Hepatocyte (in vitro differentiated cells): ENCODE measurements around the gene RBKS. TPM values are rescaled to one million over a fixed set of nuclear protein-coding genes. Genes with fewer than 3 reads are reported as not detected.

ENCODE experiments used
- DNase-seq: peaks from one replicate; pipeline ENCODE4 v3.0.0-alpha.2; 2016; ENCODE audit warnings: low spot score
- H2AFZ ChIP-seq: fragments of 200-600 bp; sonication (generic); 2 replicates; pipeline ENCODE4 v1.6.0; 2016; ENCODE audit warnings: antibody characterized with exemption, mild to moderate bottlenecking
- H3K27ac ChIP-seq: fragments of 200-600 bp; sonication (generic); 2 replicates; pipeline ENCODE4 v1.5.1; 2016; ENCODE audit warnings: mild to moderate bottlenecking
- H3K27me3 ChIP-seq: fragments of 200-600 bp; sonication (generic); 2 replicates; pipeline ENCODE4 v1.6.1; 2016
- H3K36me3 ChIP-seq: fragments of 200-600 bp; sonication (generic); replicated peaks from 2 replicates; pipeline ENCODE4 v1.5.1; 2016; ENCODE audit warnings: low read depth; ENCODE audit not compliant: insufficient read depth
- H3K4me1 ChIP-seq: fragments of 200-600 bp; sonication (generic); 2 replicates; pipeline ENCODE4 v1.5.1; 2016; ENCODE audit warnings: mild to moderate bottlenecking, moderate library complexity; ENCODE audit not compliant: insufficient read depth
- H3K4me2 ChIP-seq: fragments of 200-600 bp; sonication (generic); 2 replicates; pipeline ENCODE4 v1.6.0; 2016
- H3K4me3 ChIP-seq: fragments of 200-600 bp; sonication (generic); 2 replicates; pipeline ENCODE4 v1.5.1; 2016; ENCODE audit warnings: mild to moderate bottlenecking
- H3K79me2 ChIP-seq: fragments of 200-600 bp; sonication (generic); 2 replicates; pipeline ENCODE4 v1.6.0; 2017; ENCODE audit warnings: mild to moderate bottlenecking
- H3K9me2 ChIP-seq: fragments of 200-600 bp; sonication (generic); replicated peaks from 2 replicates; pipeline ENCODE4 v1.6.0; 2017; ENCODE audit warnings: mild to moderate bottlenecking; ENCODE audit not compliant: insufficient read depth
- H3K9me3 ChIP-seq: fragments of 200-600 bp; sonication (generic); 2 replicates; pipeline ENCODE4 v1.5.1; 2016; ENCODE audit warnings: low read depth, mild to moderate bottlenecking
- H4K20me1 ChIP-seq: fragments of 200-600 bp; sonication (generic); 2 replicates; pipeline ENCODE4 v1.6.0; 2016; ENCODE audit warnings: mild to moderate bottlenecking; ENCODE audit not compliant: insufficient read depth, poor library complexity, severe bottlenecking
- EZH2 ChIP-seq: fragments of 200-600 bp; sonication (generic); IDR thresholded peaks from 2 replicates; pipeline ENCODE4 v1.6.1; 2016; ENCODE audit warnings: antibody characterized with exemption, mild to moderate bottlenecking, borderline replicate concordance
- EZH2phosphoT487 ChIP-seq: fragments of 200-600 bp; sonication (generic); IDR thresholded peaks from one replicate; pipeline ENCODE4 v1.6.1; 2018; ENCODE audit warnings: antibody characterized with exemption, mild to moderate bottlenecking, low read depth, moderate library complexity; ENCODE audit not compliant: unreplicated experiment, severe bottlenecking
- WGBS: methylation state at CpG from one replicate; pipeline ENCODE4 v1.1.6; 2016; ENCODE audit warnings: low lambda C conversion rate; ENCODE audit errors: missing lambda C conversion rate; 5-methylcytosine and 5-hydroxymethylcytosine counted together
- polyA plus RNA-seq: library from polyadenylated mRNA; unstranded; fragments of >200 nt; fragmentation: Nextera tagmentation; extraction: Ambion mirVana; gene quantifications from 2 replicates; pipeline ENCODE4 v1.2.1, GENCODE V29; 2016
- total RNA-seq: library from RNA; depleted of rRNA; stranded (reverse); fragments of >200 nt; gene quantifications from 2 replicates; pipeline ENCODE4 v1.2.3, GENCODE V29; 2014
- TF ChIP-seq, protein P1 (sequence below): fragments of 200-600 bp; sonication (generic); IDR thresholded peaks from 2 replicates; pipeline ENCODE4 v1.5.1; 2016; ENCODE audit warnings: antibody characterized with exemption, mild to moderate bottlenecking; ENCODE audit not compliant: poor library complexity

Gene RBKS
- total and polyA plus RNA-seq, 2 experiments from 2014 or later, result 5.5 to 7.2 TPM

DNA sequence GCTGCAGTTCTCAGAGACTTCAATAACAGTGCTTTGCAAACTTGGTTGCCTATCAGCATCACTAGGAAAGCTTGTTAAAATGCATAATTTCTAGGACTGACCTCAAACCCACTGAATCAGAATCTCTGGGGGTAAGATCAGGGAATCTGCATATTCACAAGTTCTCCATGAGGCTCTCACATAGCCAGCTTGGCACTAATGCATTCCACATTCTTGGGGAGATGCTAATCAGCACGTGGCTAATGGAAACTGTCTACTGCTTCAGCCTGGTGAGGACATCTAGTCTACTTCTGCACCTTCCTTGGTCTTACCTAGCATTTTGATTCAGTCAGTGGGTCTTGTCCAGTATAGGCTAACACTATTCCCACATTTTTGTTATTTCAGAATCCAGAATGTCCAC, 56.3 kb downstream of the RBKS start:
- no peak overlapping the region for H3K4me3 ChIP-seq
- no peaks in the 10 kb centered on the region for H3K9me2 ChIP-seq
- WGBS, result 38% methylated on average over 1 of the region's 1 CpG
- no peaks in the 10 kb centered on the region for H4K20me1 ChIP-seq
- no peak overlapping the region for H2AFZ ChIP-seq
- no peaks in the 10 kb centered on the region for H3K79me2 ChIP-seq
- no peak for DNase-seq
- TF ChIP-seq, protein P1, sequence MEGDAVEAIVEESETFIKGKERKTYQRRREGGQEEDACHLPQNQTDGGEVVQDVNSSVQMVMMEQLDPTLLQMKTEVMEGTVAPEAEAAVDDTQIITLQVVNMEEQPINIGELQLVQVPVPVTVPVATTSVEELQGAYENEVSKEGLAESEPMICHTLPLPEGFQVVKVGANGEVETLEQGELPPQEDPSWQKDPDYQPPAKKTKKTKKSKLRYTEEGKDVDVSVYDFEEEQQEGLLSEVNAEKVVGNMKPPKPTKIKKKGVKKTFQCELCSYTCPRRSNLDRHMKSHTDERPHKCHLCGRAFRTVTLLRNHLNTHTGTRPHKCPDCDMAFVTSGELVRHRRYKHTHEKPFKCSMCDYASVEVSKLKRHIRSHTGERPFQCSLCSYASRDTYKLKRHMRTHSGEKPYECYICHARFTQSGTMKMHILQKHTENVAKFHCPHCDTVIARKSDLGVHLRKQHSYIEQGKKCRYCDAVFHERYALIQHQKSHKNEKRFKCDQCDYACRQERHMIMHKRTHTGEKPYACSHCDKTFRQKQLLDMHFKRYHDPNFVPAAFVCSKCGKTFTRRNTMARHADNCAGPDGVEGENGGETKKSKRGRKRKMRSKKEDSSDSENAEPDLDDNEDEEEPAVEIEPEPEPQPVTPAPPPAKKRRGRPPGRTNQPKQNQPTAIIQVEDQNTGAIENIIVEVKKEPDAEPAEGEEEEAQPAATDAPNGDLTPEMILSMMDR, result no peak
- TF ChIP-seq EZH2phosphoT487 (no peak), EZH2 (no peak)
- H3K36me3 ChIP-seq, result no peaks in the 10 kb centered on the region
- no peak overlapping the region for H3K4me2 ChIP-seq
- no peaks in the 10 kb centered on the region for H3K27me3 ChIP-seq
- H3K9me3 ChIP-seq, result no peaks in the 10 kb centered on the region
- H3K4me1 ChIP-seq, result no peaks in the 10 kb centered on the region
- H3K27ac ChIP-seq, result no peak overlapping the region

DNA sequence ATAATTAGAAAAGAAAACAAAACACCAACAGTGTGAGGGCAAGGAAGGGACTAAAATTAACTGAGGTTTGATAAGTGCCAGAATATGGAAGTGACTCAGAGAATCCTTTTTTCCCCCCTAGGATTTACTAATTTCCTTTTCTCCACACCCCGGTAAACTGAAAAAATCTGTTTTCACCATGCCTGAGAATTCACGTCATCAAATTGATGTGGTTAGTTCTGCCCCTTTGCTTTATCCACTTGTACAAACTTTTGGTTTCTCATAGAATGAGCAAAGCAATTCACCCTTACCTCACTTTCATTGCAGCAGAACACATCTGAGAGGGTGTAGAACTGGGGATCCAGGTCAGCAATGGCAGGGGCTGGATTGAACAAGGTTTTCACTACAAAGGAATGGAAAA, 57.8 kb downstream of the RBKS start:
- Histone ChIP-seq H2AFZ (no peak overlapping the region), H3K9me2 (no peaks in the 10 kb centered on the region), H3K4me1 (no peaks in the 10 kb centered on the region), H3K9me3 (no peaks in the 10 kb centered on the region), H3K4me2 (no peak overlapping the region), H3K27me3 (no peaks in the 10 kb centered on the region), H3K36me3 (no peaks in the 10 kb centered on the region), H3K79me2 (no peaks in the 10 kb centered on the region), H4K20me1 (no peaks in the 10 kb centered on the region), H3K4me3 (no peak overlapping the region), H3K27ac (no peak overlapping the region)
- DNase-seq, result no peak
- TF ChIP-seq EZH2 (no peak), EZH2phosphoT487 (no peak)
- TF ChIP-seq, protein P1, result no peak
- WGBS, result 91% methylated on average over 2 of the region's 2 CpGs

DNA sequence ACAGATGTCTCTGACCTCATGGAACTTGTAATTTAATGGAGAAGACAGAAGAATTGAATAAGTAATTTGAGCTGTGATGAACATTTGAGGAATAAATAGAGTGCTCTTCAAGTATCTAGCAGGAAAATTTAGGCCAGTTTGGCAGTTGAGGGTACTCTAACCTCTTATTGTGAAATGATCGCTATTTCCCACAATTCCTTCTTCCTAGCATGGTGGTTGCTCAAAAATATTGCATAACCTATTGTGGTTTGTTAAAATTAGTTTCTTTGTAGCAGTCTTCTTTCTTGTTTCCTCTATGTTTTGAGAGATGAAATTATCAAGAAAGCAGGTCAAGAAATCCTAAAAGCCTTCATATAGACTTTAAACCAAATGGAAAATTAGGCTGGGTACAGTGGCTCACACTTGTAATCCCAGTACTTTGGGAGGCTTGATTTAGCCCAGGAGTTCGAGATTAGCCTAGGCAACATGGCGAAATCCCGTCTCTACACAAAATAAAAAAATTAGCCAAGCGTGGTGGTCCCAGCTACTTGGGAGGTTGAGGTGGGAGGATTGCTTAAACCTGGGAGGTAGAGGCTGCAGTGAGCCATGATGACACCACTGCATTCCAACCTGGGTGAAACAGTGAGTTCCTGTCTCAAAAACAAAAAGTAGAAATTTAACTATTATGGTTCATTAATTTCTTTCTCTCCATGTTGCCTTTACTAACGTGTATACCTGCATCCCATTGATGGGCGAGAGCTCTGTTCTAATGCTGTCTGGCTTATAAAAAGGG, 58.7 kb downstream of the RBKS start:
- H3K36me3 ChIP-seq, result no peaks in the 10 kb centered on the region
- no peaks in the 10 kb centered on the region for H3K9me3 ChIP-seq
- no peak for DNase-seq
- H3K27ac ChIP-seq, result no peak overlapping the region
- TF ChIP-seq EZH2phosphoT487 (no peak), EZH2 (no peak)
- TF ChIP-seq, protein P1, result no peak
- no peaks in the 10 kb centered on the region for H3K9me2 ChIP-seq
- H2AFZ ChIP-seq, result no peak overlapping the region
- H3K4me2 ChIP-seq, result no peak overlapping the region
- H3K4me3 ChIP-seq, result no peak overlapping the region
- H4K20me1 ChIP-seq, result no peaks in the 10 kb centered on the region
- WGBS, result 95% methylated on average over 7 of the region's 7 CpGs
- no peaks in the 10 kb centered on the region for H3K79me2 ChIP-seq
- no peaks in the 10 kb centered on the region for H3K4me1 ChIP-seq
- H3K27me3 ChIP-seq, result no peaks in the 10 kb centered on the region
